HK-2 (cell line): ENCODE results near the gene PLD4.
"Not testable (repeated sequence)": the region's sequence is repeated elsewhere in the genome, so short reads cannot be mapped to it uniquely, and the experiment has no call there.

Source experiments
- DNase-seq: peaks from one replicate; pipeline ENCODE4 v3.0.0-alpha.2; 2018; ENCODE audit not compliant: unreplicated experiment

PLD4 gene

DNA sequence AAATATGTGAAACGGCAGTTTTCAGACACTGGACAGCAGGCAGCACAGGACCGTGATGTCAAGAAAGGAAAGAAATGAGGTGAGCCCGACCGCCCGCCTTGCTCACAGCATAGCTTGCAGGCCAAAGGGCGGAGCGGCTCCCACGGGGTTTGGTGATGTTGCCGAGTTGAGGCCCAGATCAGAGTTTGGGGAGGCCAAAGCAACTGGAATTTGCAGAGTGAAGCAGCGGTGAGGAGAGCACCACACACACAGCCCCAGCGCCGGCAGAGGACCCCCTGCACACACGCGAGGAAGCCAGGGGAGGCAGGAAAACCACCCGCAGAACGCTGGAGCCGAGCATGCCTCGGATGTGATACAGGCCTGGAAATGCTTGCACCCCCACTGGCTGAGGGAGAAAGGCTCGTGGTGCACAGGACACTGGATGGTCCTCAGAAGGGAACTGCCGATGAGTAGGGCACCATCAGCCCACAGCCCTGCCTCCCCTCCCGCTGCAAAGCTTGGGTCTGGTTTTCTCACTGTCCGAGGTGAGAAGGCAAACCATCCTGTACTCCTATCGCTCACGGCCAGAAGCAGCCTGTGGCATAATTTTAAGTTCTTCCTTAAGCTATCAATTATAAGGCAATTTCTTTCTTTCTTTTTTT lies 25.7 kb upstream of the PLD4 start:
- DNase-seq: no peak

DNA sequence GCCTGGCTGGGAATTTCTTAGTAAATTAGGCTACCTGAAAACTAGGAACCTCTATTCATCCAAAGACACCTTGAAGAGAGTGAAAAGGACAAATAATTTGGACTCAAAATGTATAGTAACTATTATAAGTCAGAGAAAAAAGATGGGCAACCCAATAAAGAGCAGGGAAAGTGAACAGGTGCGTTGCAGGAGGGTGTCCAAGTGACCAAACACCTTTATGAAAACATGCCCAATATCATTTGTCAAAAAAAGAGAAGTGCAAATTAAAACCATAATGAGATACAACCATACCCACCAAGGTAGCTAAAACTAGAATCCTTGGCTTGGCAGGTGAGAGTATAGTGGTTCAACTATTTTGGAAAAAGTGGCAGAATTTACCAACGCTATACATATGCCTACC lies 24.9 kb upstream of the PLD4 start:
- DNase-seq: no peak

DNA sequence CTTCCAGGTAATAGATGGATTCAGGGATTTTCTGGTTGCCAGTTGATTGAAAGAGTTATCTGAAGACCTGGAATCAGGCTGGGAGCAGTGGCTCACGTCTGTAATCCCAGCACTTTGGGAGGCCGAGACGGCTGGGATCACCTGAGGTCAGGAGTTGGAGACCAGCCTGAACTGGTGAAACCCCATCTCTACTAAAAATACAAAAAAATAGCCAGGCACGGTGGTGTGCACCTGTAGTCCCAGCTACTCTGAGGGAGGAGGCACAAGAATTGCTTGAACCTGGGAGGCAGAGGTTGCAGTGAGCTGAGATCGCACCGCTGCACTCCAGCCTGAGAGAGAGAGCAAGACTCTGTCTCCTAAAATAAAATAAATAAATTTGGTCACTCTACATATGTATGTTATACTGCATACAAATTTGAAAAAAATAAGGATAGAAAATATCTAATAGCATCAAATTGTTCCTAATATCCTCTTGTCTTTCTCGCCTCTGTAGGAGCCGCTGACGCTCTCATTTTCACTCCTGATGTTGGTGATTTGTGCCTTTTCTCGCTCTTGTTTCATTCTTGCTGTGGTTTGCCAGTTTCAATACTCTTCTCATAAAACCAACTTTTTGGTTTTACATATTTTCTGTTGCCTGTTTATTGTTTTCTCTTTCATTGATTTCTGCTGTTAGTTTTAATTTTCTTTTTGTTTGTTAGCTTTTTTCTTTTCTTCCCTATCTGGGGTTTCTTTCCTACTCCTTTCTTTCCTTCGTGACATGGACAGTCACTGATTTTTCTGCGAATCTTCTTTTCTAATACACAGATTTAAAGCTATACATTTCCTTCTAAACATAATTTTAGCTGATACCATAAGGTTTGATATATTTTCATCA lies 23.8 kb upstream of the PLD4 start:
- no peak for DNase-seq

DNA sequence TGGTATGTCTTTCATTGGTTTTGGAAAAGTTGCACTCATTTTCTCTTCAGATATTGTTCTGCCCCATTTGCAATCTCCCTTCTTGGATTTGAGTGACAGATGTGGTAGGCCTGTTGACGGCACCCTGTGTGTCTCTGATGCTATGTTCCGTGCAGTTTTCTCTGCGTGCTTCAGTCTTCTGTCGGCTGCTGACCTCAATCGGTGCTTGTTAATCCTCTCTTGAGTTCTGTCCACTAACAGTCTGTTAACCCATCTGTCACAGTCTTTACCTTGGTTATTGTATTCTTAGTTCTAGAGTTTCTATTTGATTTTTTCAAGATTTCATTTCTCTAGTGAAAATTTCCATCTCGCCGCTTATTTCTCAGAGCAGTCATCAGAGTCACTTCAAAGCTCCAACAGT lies 20.7 kb upstream of the PLD4 start:
- DNase-seq: no peak

DNA sequence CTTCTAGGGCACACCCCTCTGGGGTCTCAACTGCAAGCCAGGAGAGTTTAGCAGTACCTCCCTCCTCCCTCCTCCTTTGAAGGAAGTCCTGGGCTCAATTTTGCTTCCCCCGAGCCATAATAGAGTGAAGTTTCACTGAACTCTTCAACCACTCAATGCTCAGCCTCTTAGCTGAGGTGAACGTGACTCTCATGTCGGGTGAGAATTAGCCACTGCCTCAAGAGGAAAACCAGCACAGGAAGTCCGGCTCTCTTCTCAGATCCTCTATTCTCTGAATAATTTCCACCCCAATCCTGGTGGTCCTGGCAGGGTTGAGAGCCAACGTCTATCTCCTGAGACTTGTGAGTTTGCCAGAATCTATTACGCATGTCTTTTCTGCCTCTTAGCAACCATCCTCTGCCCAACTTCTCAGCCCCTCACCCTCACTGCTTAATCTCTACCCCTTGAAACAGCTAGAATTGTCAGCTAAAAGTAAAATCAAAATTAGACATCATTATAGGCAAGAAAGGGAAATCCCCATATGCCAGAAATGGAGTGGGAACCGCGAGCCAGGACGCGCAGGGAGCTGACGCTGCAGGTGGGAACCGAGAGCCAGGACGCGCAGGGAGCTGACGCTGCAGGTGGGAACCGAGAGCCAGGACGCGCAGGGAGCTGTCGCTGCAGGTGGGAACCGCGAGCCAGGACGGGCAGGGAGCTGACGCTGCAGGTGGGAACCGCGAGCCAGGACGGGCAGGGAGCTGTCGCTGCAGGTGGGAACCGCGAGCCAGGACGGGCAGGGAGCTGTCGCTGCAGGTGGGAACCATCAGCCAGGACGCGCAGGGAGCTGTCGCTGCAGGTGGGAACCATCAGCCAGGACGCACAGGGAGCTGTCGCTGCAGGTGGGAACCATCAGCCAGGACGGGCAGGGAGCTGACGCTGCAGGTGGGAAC lies 19.8 kb upstream of the PLD4 start:
- not testable (repeated sequence) for DNase-seq

DNA sequence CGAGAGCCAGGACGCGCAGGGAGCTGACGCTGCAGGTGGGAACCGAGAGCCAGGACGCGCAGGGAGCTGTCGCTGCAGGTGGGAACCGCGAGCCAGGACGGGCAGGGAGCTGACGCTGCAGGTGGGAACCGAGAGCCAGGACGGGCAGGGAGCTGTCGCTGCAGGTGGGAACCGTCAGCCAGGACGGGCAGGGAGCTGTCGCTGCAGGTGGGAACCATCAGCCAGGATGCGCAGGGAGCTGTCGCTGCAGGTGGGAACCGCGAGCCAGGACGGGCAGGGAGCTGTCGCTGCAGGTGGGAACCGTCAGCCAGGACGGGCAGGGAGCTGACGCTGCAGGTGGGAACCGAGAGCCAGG lies 19.1 kb upstream of the PLD4 start:
- not testable (repeated sequence) for DNase-seq

DNA sequence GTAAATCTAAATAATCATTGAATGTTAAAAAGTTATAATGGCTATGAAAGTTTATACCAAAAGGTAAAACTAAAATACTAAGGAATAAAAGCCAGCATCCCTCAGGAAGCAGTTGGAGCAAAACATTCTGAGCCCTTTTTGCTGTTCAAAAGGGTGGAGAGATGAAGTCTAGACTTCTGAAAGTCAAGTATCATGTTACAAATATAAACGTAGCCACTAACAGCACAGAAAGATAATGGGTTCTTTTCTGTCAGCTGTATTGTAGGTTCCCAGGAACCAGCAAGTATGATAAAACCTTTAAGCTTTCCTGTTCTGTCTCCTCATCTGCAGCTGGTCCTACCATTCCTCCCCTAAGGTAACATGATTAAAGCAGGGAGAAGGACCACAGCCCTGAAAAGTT lies 16.4 kb upstream of the PLD4 start:
- no peak for DNase-seq

DNA sequence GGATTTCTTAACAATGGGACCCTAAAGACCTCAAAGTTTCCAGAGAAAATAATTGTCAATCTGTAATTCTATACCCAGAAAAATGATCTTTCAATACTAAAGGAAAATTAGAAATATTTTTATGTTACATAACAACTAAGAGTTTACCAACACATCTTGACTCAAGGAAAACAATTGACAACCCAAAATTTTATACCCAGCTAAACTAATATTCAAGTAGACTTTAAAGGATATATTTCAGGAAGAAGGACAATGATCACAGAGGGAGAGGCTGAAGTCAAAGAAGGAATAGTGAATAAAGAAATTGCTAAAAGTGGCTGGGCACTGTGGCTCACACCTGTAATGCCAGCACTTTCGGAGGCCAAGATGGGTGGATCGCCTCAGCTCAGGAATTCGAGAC lies 12.6 kb upstream of the PLD4 start:
- DNase-seq: no peak

DNA sequence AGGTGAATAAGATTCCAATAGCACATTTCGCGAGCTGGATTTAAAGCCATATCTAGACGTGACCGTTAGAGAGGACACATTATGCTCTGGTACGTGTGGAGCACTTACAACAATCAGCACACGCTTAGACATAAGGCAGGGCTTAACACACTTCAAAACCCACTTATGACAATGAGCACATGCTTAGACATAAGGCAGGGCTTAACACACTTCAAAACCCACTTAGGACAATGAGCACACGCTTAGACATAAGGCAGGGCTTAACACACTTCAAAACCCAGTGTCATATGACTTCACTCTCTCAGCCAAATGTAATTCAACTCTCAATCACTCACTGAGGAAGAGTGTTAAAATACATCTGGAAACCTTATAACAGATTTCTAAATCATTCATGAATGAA lies 11.2 kb upstream of the PLD4 start:
- no peak for DNase-seq

DNA sequence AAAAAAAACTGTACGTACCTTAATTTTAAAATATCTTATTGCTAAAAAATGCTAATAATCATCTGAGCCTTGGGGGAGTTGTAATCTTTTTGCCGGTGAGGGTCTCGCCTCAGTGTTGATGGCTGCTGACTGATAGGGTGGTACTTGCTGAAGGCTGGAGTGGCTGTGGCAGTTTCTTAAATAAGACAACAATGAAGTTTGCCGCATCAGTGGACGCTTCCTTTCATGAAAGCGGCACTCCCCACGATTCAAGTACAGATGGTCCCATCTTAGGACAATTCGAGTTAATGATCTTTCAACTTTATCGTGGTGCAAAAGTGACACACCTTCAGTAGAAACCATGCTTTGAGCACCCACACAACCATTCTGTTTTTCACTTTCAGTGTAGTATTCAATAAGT lies 7.6 kb upstream of the PLD4 start:
- no peak for DNase-seq

DNA sequence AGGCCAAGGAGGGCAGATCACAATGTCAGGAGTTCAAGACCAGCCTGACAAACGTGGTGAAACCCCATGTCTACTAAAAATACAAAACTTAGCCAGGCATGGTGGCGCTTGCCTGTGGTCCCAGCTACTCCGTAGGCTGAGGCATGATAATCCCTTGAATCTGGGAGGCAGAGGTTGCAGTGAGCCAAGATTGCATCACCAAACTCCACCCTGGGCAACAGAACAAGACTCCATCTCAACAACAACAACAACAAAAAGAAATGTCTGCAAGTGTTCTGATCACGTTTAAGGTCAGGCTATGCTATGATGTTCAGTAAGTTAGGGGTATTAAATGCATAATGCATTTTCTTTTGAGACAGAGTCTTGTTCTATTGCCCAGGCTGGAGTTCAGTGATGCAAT lies 6.7 kb upstream of the PLD4 start:
- DNase-seq: no peak

DNA sequence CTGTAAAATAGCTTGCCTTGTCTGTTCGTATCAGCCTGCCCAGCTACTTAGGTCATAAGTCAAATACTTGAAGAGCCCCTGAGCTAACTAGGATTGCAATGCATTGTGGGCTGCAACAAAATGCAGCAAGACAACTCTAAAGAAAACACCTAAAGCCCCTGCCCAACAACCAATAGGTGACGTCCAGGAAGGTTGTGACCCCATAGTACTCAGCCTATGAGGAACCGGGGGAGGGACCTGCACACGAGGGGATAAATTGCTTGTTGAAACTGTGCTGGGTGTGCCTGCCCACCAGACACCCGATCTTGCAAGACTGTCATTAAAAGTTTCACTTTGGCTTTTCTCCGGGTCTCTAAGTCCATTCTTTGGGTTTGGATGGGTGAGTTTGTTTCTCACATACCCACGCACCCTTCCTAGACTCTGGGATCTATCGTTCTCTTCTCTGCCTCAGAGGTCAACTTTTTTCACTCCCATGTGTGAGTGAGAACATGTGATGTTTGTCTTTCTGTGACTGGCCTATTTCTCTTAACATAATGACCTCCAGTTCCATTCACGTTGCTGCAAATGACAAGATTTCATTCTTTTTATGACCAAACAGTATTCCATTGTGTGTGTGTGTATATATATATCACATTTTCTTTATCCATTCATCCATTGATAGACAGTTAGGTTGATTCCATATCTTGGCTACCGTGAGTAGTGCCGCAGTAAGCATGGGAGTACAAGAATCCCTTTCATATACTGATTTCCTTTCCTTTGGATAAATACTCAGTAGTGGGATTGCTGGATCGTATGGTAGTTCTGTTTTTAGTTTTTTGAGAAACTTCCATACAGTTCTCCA lies 5.3 kb upstream of the PLD4 start:
- not testable (repeated sequence) for DNase-seq

DNA sequence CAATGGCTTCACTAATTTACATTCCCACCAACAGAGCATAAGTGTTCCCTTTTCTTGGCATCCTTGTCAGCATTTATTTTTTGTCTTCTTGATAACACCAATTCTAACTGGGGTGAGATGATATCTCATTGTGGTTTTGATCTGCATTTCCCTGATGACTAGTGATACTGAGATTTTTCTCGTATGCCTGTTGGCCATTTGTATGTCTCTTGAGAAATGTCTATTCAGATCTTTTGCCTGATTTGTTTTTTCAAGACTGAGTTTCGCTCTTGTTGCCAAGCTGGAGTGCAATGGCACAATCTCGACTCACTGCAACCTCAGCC lies 4.7 kb upstream of the PLD4 start:
- no peak for DNase-seq

DNA sequence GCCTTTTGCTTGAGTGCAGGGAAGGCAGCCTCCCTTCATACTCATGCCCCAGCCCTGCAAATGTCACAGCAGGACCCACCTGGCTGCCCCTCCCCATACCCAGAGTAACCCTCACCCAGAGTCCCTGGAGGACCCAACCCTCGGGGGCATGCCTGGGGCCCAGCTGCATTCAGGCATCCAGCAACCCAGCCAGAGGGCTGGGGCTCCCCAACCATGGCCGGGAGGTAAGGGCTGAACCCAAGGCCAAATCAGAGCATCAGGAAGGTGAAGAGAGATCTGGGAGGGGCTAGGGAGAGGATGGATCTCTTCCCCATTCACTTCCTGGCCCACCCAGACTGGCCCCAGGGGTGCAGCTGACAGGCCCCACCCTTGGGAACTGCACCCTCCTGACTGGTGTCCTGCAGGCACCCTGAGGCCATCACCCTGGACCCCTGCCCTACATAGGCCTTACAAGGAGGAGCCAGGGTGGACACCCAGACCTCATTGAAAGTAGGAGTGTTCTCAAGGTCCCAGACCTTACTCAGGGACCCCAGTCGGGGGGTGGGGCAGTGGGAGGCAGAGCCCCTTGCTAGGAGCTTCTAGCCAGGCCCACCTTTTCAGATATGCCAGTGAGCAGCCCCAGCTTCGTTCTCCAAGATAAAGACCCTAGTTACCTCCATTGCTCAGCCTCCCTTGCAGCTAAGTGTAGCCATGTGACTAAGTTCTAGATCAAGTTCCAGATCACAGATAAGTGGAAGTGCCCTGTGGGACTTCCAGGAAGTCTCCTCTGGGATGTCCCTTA lies 849 bp upstream of the PLD4 start:
- no peak for DNase-seq

DNA sequence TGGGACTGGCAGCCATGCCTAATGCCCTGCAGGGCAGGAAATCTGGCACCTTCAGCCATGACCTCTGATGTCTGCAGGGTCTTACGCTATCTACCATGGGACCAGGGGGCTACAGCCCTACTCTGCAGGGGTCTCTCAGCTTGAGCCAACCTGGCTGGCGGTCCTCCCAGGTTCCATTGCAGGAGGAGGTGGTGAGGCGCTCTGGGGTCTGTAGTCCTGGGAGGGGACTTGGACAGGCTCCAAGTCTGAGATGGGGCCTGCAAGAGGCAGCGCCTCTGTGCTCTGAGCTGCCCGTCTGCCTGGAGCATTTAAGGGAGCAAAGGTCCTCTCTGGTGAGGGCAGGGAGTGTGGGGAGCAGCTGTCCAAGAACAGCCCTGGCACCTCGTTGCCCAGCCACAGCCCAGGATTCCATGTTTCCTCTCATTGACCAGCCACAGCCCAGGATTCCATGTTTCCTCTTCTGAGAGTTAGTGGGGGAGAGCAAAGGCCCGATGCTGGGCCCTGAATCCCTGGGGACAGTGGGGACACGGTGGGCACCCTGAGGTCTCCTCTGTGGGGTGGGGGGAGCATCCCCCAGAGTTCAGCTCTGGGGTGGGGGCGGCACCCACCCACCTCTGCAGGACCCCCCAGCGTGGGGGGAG lies 655 bp downstream of the PLD4 start:
- DNase-seq: no peak

DNA sequence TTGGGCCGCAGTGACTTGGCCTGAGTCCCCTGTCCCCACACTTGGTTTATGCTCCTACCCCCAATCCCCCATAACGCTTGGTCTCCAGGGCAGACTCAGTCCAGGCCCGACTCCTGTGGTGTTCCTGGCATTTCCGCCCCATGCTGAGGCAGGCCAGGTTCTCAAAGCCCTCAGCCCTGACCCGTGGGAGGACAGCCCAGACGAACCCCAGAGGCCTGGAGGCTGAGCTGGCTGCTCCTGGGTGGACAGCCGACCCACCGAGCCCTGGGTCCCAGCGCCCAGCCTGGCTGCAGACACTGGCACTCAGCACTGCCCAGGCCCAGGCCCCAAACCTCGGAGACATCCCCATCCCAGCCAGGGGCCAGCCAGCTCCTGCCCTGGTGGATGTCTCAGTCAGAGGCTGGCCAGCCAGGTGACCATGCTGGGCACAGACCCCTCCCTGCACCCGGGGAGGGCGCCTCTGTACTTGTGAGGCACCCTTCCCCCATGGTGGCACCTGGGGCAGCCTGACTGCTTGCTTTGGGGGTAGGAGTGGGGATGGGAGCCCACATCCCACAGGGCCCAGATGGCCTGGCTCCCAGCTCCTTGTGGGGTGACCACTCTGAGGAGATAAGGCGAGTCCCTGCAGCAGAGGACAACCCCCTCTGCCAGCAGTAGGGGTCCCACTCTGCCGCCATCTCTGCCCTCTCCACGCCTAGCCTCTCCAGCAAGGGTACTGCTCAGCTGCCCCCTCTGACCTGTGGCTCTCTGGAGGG lies 1.4 kb downstream of the PLD4 start:
- no peak for DNase-seq

DNA sequence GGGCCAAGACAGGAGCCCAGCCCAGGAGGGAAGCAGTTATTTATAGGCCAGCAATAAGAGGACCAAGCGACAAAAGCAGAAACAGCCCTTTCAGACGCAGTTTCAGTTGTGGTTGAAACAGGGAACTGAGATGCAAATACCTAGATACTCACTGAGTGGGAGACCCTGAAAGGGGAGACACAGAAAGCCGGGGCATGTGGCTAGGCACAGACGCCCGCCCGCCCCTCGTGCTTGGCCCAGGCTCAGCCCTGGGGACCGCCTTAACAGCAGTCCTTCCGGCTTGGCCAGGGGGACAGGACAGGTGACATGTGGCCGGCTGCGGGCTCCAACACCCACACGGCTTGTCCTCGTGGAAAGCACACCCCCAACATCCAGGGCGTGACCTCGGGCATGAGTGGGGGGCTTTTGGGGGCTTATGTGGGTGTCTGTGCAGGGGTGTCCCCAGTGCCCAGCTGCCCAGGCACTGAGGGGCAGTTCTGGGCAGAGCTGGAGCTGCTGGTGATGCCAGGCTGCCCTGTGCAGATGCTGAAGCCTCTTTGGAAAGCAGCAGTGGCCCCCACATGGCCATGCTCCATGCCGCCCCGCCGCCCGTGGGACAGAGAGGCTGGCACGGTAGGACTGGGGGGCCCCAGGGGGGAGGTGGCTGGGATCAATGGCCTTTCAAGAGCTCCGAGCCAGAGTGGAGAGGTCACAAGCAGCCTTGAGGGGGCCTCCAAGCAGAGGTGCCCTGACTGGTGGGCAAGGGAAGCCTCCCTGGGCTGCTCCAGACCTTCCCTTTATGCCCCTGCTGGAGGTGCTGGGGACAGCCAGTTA lies 2.1 kb downstream of the PLD4 start:
- no peak for DNase-seq

DNA sequence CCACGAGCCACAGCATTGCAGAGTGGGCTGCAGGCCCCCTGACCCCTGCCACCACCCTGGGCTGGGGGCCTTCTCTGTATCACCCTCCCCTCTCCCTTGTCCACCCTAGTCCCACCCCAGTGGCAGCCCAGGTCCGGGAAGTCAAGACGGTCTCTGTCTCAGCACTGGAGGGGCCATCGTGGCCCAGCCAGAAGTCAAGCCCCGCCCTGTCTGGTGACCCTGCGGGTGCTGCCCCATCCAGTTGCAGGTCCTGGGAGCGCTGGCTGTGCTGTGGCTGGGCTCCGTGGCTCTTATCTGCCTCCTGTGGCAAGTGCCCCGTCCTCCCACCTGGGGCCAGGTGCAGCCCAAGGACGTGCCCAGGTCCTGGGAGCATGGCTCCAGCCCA lies 2.7 kb downstream of the PLD4 start:
- no peak for DNase-seq

DNA sequence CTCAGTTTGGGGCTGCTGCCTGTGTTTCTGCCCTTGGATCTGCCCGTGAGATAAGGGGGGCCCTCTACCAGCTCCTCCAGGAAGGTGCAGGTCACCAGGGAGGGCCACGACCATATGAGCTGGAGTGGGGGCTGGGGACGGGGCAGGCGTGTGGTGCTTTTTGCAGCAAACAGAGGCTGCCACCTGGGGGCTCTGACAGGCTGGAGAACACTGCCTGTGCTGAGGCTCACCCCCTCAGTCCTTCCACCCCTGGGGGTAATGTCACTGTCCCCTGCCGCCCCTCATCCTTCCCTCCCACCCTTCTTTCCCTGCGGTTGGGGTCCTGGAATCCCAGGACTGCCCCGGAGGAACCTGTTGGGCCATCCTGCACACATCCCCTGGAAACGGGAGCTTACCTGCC lies 3.2 kb downstream of the PLD4 start:
- DNase-seq: no peak
